Sigmoid colon (tissue), 7 donors: Measurements from ENCODE around the gene INO80E. TPM values are rescaled to one million over a fixed set of nuclear protein-coding genes. Genes with fewer than 3 reads are reported as not detected.

Experiments
- DNase-seq: peaks from one replicate; pipeline ENCODE4 v3.0.0-alpha.2; 2019
- H3K27ac ChIP-seq, 4 donors: fragments of 200-600 bp; sonication (generic); one replicate each; pipeline ENCODE4 v1.5.1; 2016 to 2019; ENCODE audit warnings: mild to moderate bottlenecking in 1 of 4
- H3K27me3 ChIP-seq, 3 donors: fragments of 200-600 bp; sonication (generic); one replicate each; pipeline ENCODE4 v1.5.1; 2019; ENCODE audit warnings: mild to moderate bottlenecking in 1 of 3
- H3K36me3 ChIP-seq, 4 donors: fragments of 200-600 bp; sonication (generic); one replicate each; pipeline ENCODE4 v1.5.1; 2016 to 2019
- H3K4me1 ChIP-seq, 4 donors: fragments of 200-600 bp; sonication (generic); one replicate each; pipeline ENCODE4 v1.5.1; 2017 to 2019
- H3K4me3 ChIP-seq, 4 donors: fragments of 200-600 bp; sonication (generic); one replicate each; pipeline ENCODE4 v1.5.1; 2017 to 2019; ENCODE audit warnings: mild to moderate bottlenecking in 2 of 4, moderate library complexity in 1 of 4
- H3K9me3 ChIP-seq, 4 donors: fragments of 200-600 bp in 3 of 4; sonication (generic) in 3 of 4; one replicate each; pipeline versions ENCODE4 v1.5.1 to v1.6.1; 2013 to 2019
- EP300 ChIP-seq, 4 donors: sonication (generic); formaldehyde crosslinking; IDR thresholded peaks; one replicate each; pipeline ENCODE4 v1.6.1; 2017; ENCODE audit warnings: antibody characterized with exemption in 4 of 4
- POLR2A ChIP-seq, 2 donors: fragments of 450-650 bp; IDR thresholded peaks; one replicate each; pipeline ENCODE4 v1.6.1; 2016; ENCODE audit warnings: antibody characterized with exemption in 2 of 2, mild to moderate bottlenecking in 2 of 2, moderate library complexity in 2 of 2
- POLR2AphosphoS5 ChIP-seq, 4 donors: sonication (generic); formaldehyde crosslinking; IDR thresholded peaks; one replicate each; pipeline ENCODE4 v1.6.1; 2017; ENCODE audit warnings: antibody characterized with exemption in 4 of 4
- WGBS, 2 donors: extraction: QIAGEN DNeasy Blood & Tissue Kit; methylation state at CpG; one replicate each; pipeline ENCODE4 v1.1.7; 2013; 5-methylcytosine and 5-hydroxymethylcytosine counted together
- intact Hi-C: fragments of 100-400 bp; cut with DNase I; formaldehyde crosslinking; loops from one replicate; pipeline ENCODE4 v1.15.1; 2023
- polyA plus RNA-seq, 3 donors: library from polyadenylated mRNA; stranded (reverse); fragments of 200-250 nt; gene quantifications; one replicate each; pipeline ENCODE4 v1.2.3, GENCODE V29; 2013
- total RNA-seq, 4 donors: library from RNA; depleted of rRNA; stranded (reverse); fragments of >200 nt; gene quantifications; one replicate each; pipeline ENCODE4 v1.1.0, GENCODE V29; 2016
- TF ChIP-seq, protein P1 (sequence below), 4 experiments: fragments of 450-650 bp in 3 of 4; fragments of 200-600 bp in 1 of 4; IDR thresholded peaks; one replicate each; pipeline ENCODE4 v1.5.1; 2016 to 2019; ENCODE audit warnings: antibody characterized with exemption in 4 of 4, mild to moderate bottlenecking in 3 of 4, moderate library complexity in 2 of 4
- donor health status: healthy with polysubstance abuse.
- donor health status: Bipolar disorder and iron deficiency.
- donor health status: healthy.

The INO80E gene
- total and polyA plus RNA-seq, 7 donors = 49.2 to 174 (median 59.8) TPM

DNA sequence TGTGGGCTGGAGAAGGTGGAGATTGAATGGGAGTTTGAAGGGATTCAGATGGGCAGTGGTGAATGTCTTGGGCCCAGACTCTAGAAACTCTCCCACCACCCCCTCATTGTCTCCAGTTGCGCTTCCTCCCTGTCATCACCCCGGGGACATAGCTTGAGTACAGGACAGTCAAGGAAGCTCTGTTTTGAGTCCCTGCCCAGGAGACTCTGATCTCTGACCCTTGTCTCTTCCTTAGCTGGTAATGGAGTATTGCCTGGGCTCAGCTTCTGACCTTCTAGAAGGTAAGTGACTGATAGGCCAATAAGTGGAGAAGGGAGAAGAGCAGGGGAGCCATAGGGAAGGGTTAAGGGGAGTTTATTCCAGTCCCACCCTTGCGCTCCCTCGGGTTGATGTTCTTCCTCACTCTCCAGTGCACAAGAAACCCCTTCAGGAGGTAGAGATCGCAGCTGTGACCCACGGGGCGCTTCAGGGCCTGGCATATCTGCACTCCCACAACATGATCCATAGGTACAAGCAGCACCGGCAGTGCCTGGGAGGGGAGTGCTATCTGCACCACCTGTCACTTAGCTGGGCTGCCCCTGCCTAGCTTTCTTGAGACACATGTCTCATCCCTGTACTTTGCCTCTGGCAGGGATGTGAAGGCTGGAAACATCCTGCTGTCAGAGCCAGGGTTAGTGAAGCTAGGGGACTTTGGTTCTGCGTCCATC is 17.3 kb upstream of the INO80E start:
- no peaks in the 10 kb centered on the region for H3K27me3 ChIP-seq
- no peaks in the 10 kb centered on the region for H3K9me3 ChIP-seq
- no peak for TF ChIP-seq POLR2AphosphoS5 (IDR thresholded peaks at IDR 0.05)
- TF ChIP-seq, protein P1, sequence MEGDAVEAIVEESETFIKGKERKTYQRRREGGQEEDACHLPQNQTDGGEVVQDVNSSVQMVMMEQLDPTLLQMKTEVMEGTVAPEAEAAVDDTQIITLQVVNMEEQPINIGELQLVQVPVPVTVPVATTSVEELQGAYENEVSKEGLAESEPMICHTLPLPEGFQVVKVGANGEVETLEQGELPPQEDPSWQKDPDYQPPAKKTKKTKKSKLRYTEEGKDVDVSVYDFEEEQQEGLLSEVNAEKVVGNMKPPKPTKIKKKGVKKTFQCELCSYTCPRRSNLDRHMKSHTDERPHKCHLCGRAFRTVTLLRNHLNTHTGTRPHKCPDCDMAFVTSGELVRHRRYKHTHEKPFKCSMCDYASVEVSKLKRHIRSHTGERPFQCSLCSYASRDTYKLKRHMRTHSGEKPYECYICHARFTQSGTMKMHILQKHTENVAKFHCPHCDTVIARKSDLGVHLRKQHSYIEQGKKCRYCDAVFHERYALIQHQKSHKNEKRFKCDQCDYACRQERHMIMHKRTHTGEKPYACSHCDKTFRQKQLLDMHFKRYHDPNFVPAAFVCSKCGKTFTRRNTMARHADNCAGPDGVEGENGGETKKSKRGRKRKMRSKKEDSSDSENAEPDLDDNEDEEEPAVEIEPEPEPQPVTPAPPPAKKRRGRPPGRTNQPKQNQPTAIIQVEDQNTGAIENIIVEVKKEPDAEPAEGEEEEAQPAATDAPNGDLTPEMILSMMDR (IDR thresholded peaks at IDR 0.05) = no peak
- no peak for TF ChIP-seq POLR2A (IDR thresholded peaks at IDR 0.05)
- TF ChIP-seq EP300 (IDR thresholded peaks at IDR 0.05) = no peak
- 93 to 96% methylated on average over 9 of the region's 9 CpGs for WGBS, 2 donors
- H3K36me3 ChIP-seq = peaks cover 38 to 61% (median 58%) of the 10 kb centered on the region in 4 donors
- peaks cover 0 to 35% (median 30%) of the 10 kb centered on the region in 4 donors for H3K4me1 ChIP-seq
- intact Hi-C loops = no loop called here
- no peak for DNase-seq
- H3K4me3 ChIP-seq = no peak overlapping the region
- H3K27ac ChIP-seq = peak overlapping the region in 1 of 4 donors; percentile 34

DNA sequence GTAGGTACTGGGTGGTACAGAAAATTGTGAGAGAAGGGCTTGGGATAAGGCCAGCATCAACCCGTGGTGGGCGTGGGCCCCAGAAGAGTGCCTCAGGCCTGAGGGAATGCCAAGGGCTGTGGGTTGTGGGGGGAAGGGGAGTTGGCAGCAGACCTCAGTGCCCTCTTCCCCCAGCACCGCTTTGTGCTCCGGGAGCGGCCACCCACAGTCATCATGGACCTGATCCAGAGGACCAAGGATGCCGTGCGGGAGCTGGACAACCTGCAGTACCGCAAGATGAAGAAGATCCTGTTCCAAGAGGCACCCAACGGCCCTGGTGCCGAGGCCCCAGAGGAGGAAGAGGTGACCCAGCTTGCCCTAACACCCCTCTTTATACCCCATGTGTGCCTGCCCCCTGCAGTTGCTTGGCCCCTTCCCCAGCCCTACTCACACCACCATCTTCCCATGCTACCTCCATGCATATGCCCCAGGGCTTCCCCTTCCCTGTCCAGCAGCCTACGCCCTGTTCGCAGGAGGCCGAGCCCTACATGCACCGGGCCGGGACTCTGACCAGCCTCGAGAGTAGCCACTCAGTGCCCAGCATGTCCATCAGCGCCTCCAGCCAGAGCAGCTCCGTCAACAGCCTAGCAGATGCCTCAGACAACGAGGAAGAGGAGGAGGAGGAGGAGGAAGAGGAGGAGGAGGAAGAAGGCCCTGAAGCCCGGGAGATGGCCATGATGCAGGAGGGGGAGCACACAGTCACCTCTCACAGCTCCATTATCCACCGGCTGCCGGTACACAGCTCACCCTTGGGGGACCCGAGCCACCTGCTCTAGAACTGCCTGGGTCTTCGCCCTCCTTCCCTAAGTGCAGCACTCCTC is 13.3 kb upstream of the INO80E start:
- Histone ChIP-seq H3K36me3 (peaks cover 69 to 100% (median 98%) of the 10 kb centered on the region in 4 donors), H3K27ac (no peak overlapping the region), H3K27me3 (no peaks in the 10 kb centered on the region), H3K9me3 (no peaks in the 10 kb centered on the region), H3K4me3 (no peak overlapping the region), H3K4me1 (peaks cover 0 to 3% (median 0%) of the 10 kb centered on the region in 4 donors)
- TF ChIP-seq, protein P1 (IDR thresholded peaks at IDR 0.05) = no peak
- TF ChIP-seq POLR2A (IDR thresholded peaks at IDR 0.05) (no peak), POLR2AphosphoS5 (IDR thresholded peaks at IDR 0.05) (no peak), EP300 (IDR thresholded peaks at IDR 0.05) (no peak)
- DNase-seq = peak; percentile 61
- 92 to 93% methylated on average over 24 of the region's 24 CpGs for WGBS, 2 donors
- intact Hi-C loops = no loop called here

DNA sequence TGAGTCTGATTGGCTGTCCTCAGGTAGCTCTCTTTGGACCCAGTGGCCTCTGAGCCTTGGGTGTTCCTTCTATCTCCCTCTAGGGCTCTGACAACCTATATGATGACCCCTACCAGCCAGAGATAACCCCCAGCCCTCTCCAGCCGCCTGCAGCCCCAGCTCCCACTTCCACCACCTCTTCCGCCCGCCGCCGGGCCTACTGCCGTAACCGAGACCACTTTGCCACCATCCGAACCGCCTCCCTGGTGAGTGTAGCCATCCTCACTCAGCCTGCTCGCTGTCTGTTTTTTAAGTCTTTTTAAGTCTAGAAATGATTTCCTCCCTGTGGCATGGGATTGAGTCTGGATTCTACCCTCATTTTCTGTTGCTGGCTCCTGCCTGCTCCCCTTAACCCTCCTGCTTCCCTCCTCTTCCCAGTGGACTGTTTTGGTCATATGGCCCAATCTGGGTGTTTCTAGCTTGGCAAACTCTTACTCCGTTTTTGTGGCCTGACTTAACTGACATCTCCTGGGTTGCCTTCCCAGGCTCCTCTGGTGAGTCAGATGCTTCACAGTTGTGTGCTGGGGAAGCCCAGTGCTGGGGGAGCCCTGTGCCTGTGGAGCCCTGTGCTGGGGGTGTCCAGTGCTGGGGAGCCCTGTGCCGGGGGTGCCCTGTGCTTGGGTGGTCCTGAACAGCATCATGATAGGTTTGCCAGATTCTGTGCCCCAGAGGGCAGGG is 12.5 kb upstream of the INO80E start:
- no peaks in the 10 kb centered on the region for H3K27me3 ChIP-seq
- TF ChIP-seq POLR2AphosphoS5 (IDR thresholded peaks at IDR 0.05) = no peak
- TF ChIP-seq POLR2A (IDR thresholded peaks at IDR 0.05) = no peak
- no peak for TF ChIP-seq EP300 (IDR thresholded peaks at IDR 0.05)
- TF ChIP-seq, protein P1 (IDR thresholded peaks at IDR 0.05) = no peak
- no peak overlapping the region for H3K4me3 ChIP-seq
- intact Hi-C loops = no loop called here
- DNase-seq = no peak
- WGBS, 2 donors = 89 to 95% methylated on average over 12 of the region's 12 CpGs
- peaks cover 0 to 3% (median 0%) of the 10 kb centered on the region in 4 donors for H3K4me1 ChIP-seq
- H3K36me3 ChIP-seq = peaks cover 69 to 100% (median 98%) of the 10 kb centered on the region in 4 donors
- H3K27ac ChIP-seq = no peak overlapping the region
- H3K9me3 ChIP-seq = no peaks in the 10 kb centered on the region

DNA sequence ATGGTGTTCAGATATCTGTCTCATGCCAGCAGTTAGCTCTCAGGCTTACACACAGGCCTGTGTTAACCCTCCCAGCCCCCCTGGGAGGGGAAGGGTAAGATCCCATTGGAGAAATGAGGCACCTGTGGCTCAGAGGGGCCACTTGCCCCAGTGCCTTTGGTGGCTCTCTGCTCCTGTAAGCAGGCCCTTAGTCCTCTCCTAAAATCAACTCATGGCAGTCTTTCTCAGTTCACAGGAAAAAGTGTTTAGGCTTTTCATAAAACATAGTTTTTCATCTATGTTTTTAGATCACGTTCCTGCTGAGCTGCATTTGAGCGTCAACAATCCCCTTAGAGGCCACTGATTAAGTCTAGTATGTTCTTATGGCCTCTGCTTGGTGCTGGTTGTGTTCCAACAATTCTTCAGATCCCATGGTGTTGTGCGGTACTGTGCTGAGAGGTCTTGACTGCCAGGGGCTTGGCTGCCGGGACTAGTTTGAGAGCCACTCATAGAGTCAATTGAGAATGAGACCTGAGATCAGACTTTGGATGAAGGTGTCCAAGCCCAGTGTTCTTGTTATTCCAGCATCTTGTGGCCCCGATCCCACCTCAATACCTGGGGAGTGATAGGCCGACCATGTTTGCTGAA is 11.8 kb upstream of the INO80E start:
- Histone ChIP-seq H3K4me1 (peaks cover 0 to 3% (median 0%) of the 10 kb centered on the region in 4 donors), H3K27me3 (no peaks in the 10 kb centered on the region), H3K4me3 (no peak overlapping the region), H3K36me3 (peaks cover 62 to 100% (median 95%) of the 10 kb centered on the region in 4 donors), H3K27ac (no peak overlapping the region), H3K9me3 (no peaks in the 10 kb centered on the region)
- intact Hi-C loops = no loop called here
- no peak for DNase-seq
- 85 to 97% methylated on average over 6 of the region's 6 CpGs for WGBS, 2 donors
- TF ChIP-seq EP300 (IDR thresholded peaks at IDR 0.05) = no peak
- TF ChIP-seq, protein P1 (IDR thresholded peaks at IDR 0.05) = no peak
- TF ChIP-seq POLR2AphosphoS5 (IDR thresholded peaks at IDR 0.05) = no peak
- no peak for TF ChIP-seq POLR2A (IDR thresholded peaks at IDR 0.05)
